A673 (cell line): Measurements from ENCODE around the gene PACS2. TPM values are rescaled to one million over a fixed set of nuclear protein-coding genes. Genes with fewer than 3 reads are reported as not detected.

Experiments
- BruUV-seq: library from RNA; stranded (reverse); fragments of 400-500 nt; replicated peaks from 2 replicates; lab custom pipeline; 2021; lab: Mats Ljungman, UMichigan
- CTCF ChIA-PET: fragments of 300-600 bp; sonication (Branson Sonifier 250); formaldehyde crosslinking; loops from one replicate; lab custom pipeline; 2022; ENCODE audit warnings: antibody characterized with exemption; lab: Charles Lee
- POLR2A ChIA-PET: fragments of 300-600 bp; sonication (Branson Sonifier 250); formaldehyde crosslinking; loops from one replicate; lab custom pipeline; 2022; ENCODE audit warnings: antibody characterized with exemption; ENCODE audit not compliant: low non-redundant PET; lab: Charles Lee
- DNase-seq: peaks from one replicate; pipeline ENCODE4 v3.0.0-alpha.2; 2015; ENCODE audit warnings: low spot score
- H3K27ac ChIP-seq: fragments of 200-600 bp; sonication (generic); 2 replicates; pipeline ENCODE4 v1.5.1; 2016; ENCODE audit warnings: mixed run types, low read depth, mild to moderate bottlenecking, mixed read lengths, antibody characterized with exemption, low read length; ENCODE audit not compliant: poor library complexity, severe bottlenecking
- H3K27me3 ChIP-seq: fragments of 200-600 bp; sonication (generic); replicated peaks from 2 replicates; pipeline ENCODE4 v1.6.1; 2017; ENCODE audit warnings: mixed run types, low read depth, mild to moderate bottlenecking, mixed read lengths, antibody characterized with exemption, low read length; ENCODE audit not compliant: insufficient read depth, poor library complexity
- H3K36me3 ChIP-seq: fragments of 200-600 bp; sonication (generic); 2 replicates; pipeline ENCODE4 v1.6.1; 2016; ENCODE audit warnings: mixed run types, mild to moderate bottlenecking, mixed read lengths, antibody characterized with exemption, low read length; ENCODE audit not compliant: insufficient read depth, poor library complexity, severe bottlenecking
- H3K4me1 ChIP-seq: fragments of 200-600 bp; sonication (generic); 2 replicates; pipeline ENCODE4 v1.6.1; 2017; ENCODE audit warnings: mixed run types, mild to moderate bottlenecking, mixed read lengths, antibody characterized with exemption, low read length; ENCODE audit not compliant: insufficient read depth, poor library complexity, severe bottlenecking
- H3K4me3 ChIP-seq: fragments of 200-600 bp; sonication (generic); 2 replicates; pipeline ENCODE4 v1.5.1; 2016; ENCODE audit warnings: low read depth, mixed run types, mild to moderate bottlenecking, mixed read lengths, low read length; ENCODE audit not compliant: poor library complexity, severe bottlenecking
- H3K9me3 ChIP-seq: fragments of 200-600 bp; sonication (generic); 2 replicates; pipeline ENCODE4 v1.6.1; 2016; ENCODE audit warnings: mixed run types, low read depth, mild to moderate bottlenecking, mixed read lengths, antibody characterized with exemption, low read length; ENCODE audit not compliant: poor library complexity, severe bottlenecking
- EZH2 ChIP-seq: fragments of 200-600 bp; sonication (generic); IDR thresholded peaks from 2 replicates; pipeline ENCODE4 v1.6.1; 2017; ENCODE audit warnings: borderline replicate concordance, low read depth, mild to moderate bottlenecking, mixed read lengths, antibody characterized with exemption, low read length; ENCODE audit not compliant: poor library complexity, severe bottlenecking
- intact Hi-C: fragments of 100-400 bp; cut with micrococcal nuclease; formaldehyde crosslinking; loops from one replicate; pipeline ENCODE4 v1.10.0; 2022; ENCODE audit not compliant: unreplicated experiment
- total RNA-seq: library from RNA; stranded (reverse); gene quantifications from 2 replicates; pipeline ENCODE4 v1.2.3, GENCODE V29; 2021
- TF ChIP-seq, protein P1 (sequence below): fragments of 300-800, 200-600 bp; sonication (generic); conservative IDR thresholded peaks from 2 replicates; pipeline ENCODE4 v1.5.1; 2017; ENCODE audit warnings: low read depth, mild to moderate bottlenecking, antibody characterized with exemption, low read length, moderate library complexity, mixed read lengths

The PACS2 gene
- total RNA-seq, 1 experiment from 2014 or later = 52.5 TPM

DNA sequence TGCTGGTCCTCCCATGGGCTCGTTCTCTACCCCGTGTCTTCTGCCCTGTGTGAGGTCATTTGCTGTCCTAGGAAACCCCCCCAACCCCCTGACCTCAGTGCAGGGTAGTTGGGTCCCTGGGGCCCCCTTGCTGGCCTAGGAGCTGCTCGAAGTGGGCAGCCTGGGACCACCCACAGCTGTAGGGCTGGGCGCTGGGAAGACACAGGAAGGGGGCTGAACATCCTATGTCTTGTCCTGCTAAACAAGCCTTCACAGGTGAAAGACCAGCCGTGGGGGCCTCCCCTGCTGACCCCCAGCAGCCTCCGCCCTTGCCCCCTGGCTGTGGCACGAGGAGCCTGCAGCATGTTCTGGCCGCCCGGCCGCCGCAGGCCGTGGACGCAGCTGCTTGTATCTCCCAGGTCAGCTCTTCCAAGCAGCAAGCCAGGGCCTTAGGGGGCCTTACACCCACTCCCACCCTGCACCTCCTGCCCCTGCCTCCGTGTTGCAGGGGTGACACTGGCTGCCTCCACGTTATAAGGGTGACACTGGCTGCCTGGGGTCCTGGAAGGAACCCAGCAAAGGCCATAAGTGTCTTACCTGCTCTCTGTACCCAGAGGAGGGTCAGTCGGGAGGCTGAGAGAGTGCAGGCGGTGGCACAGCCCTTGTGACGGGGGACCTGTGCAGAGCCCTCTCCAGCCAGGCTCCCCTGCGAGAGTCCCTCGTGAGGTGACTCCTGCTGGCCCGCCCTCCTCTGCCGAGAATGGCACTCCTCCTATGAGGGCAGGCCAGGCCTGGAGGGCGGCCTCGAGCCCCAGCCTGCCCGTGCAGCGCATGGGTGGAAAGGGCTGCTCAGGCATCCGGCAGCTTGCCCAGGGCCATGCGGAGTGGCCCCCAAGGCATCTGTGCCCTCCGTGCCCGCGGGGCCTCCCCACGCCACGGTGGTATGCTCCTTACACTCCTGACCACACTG lies 72.3 kb downstream of the PACS2 start:
- TF ChIP-seq, protein P1, sequence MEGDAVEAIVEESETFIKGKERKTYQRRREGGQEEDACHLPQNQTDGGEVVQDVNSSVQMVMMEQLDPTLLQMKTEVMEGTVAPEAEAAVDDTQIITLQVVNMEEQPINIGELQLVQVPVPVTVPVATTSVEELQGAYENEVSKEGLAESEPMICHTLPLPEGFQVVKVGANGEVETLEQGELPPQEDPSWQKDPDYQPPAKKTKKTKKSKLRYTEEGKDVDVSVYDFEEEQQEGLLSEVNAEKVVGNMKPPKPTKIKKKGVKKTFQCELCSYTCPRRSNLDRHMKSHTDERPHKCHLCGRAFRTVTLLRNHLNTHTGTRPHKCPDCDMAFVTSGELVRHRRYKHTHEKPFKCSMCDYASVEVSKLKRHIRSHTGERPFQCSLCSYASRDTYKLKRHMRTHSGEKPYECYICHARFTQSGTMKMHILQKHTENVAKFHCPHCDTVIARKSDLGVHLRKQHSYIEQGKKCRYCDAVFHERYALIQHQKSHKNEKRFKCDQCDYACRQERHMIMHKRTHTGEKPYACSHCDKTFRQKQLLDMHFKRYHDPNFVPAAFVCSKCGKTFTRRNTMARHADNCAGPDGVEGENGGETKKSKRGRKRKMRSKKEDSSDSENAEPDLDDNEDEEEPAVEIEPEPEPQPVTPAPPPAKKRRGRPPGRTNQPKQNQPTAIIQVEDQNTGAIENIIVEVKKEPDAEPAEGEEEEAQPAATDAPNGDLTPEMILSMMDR = no peak
- no peak for TF ChIP-seq EZH2
- H3K4me1 ChIP-seq = no peaks in the 10 kb centered on the region
- H3K27ac ChIP-seq = no peak overlapping the region
- CTCF ChIA-PET = no interaction called here
- no TSS peak for BruUV-seq
- no peaks in the 10 kb centered on the region for H3K27me3 ChIP-seq
- intact Hi-C loops = no loop called here
- no peaks in the 10 kb centered on the region for H3K9me3 ChIP-seq
- DNase-seq = no peak
- H3K4me3 ChIP-seq = no peak overlapping the region
- POLR2A ChIA-PET = no interaction called here
- no peaks in the 10 kb centered on the region for H3K36me3 ChIP-seq

DNA sequence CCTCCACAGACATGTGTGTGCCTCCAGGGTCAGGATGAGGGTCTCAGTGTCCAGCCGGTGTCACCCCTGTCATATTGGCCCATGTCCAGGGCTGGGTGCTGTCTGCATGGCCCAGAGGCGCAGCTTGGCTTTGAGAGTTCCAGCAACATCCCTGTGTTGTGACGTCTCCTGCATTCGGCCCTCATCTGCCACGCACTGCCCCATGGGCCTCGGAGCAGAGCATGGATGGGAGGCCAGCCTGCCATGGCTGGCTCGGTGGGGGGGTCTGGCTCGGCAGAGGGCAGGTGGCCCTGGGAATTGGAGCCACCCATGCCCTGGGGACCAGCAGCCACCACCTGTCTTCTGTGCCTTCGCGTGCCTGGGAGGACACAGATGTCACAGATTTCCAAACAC lies 73.0 kb downstream of the PACS2 start:
- no peaks in the 10 kb centered on the region for H3K9me3 ChIP-seq
- no peaks in the 10 kb centered on the region for H3K36me3 ChIP-seq
- TF ChIP-seq, protein P1 = no peak
- no peak for TF ChIP-seq EZH2
- H3K27me3 ChIP-seq = no peaks in the 10 kb centered on the region
- ChIA-PET CTCF (no interaction called here), POLR2A (no interaction called here)
- intact Hi-C loops = no loop called here
- DNase-seq = no peak
- H3K27ac ChIP-seq = no peak overlapping the region
- BruUV-seq = no TSS peak
- no peaks in the 10 kb centered on the region for H3K4me1 ChIP-seq
- H3K4me3 ChIP-seq = no peak overlapping the region

DNA sequence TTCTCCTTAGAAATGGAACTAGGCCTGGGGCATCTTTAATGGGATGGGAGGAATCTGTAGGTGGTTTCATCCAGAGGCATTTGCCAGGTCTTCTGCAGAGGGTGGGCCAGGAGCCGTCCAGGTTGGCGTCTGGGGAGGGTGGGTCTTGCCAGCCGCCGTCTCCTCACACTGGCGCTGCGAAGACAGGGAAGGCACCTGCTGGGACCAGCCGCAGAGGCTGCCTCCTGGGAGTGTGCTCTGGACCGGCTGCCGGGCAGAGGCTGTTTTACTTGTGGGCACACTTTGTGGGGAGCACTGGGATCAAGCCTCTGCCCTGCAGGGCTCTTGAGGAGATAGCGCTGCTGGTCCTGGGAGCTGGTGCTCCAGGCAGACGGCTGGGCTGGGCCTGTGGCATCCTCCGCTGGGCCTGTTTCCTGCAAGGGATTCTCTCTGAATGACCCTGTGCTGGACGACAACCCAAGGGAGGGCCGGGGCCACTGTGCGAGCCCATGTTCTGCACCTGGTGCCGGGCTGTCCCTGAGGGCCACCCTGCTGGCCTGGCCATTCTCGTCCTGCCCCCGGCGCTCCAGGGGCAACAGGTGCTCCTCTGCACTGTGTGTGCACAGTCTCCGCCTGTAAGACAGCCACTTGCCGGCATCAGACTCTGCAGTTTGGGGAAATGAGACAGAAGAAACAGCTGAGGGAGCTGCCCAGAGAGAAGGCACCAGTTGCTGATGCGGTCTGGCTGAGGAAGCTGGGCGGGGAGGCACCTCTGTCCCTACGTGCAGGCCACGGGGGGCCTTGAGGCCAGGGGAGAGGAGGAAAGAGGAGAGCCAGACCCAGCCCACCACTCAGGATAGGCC lies 73.8 kb downstream of the PACS2 start:
- Histone ChIP-seq H3K9me3 (no peaks in the 10 kb centered on the region), H3K27me3 (no peaks in the 10 kb centered on the region), H3K4me1 (no peaks in the 10 kb centered on the region), H3K4me3 (no peak overlapping the region), H3K36me3 (no peaks in the 10 kb centered on the region), H3K27ac (no peak overlapping the region)
- intact Hi-C loops = no loop called here
- CTCF ChIA-PET = interaction anchor here (0.6 kb wide), 1 partner anchor 24 kb away, joined by 5 read pairs; no protein-coding TSS in a partner anchor
- BruUV-seq = no TSS peak
- POLR2A ChIA-PET = no interaction called here
- DNase-seq = no peak
- no peak for TF ChIP-seq EZH2
- TF ChIP-seq, protein P1 = no peak
